GM21360 (cell line): ENCODE data around the gene COA8.
"Not testable (repeated sequence)": the region's sequence is repeated elsewhere in the genome, so short reads cannot be mapped to it uniquely, and the experiment has no call there.

ENCODE experiments used
- ATAC-seq: cut with Tn5 transposase; IDR thresholded peaks from one replicate; pipeline ENCODE4 v1.9.1; 2021; ENCODE audit warnings: mild to moderate bottlenecking, moderate library complexity; ENCODE audit not compliant: unreplicated experiment

Gene COA8

DNA sequence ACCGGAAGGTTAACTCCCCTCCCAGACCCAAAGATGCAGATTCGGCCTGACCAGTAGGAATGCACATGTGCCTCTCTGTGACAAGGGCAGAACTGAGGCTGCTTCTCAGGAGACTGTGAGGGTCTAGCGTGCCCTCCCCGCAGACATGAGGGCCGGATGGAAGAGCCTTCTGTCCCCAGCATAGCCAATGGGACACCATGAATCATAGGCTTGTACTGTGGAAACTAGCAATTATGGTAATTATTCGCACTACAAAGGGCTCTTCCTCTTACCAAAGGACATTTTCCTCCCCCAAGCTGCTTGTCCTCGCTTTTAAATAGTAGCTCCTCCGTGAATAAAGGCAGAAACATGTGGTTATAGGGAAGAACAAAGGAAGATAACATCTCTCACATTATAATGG lies 6.2 kb downstream of the COA8 start:
- no peak for ATAC-seq

DNA sequence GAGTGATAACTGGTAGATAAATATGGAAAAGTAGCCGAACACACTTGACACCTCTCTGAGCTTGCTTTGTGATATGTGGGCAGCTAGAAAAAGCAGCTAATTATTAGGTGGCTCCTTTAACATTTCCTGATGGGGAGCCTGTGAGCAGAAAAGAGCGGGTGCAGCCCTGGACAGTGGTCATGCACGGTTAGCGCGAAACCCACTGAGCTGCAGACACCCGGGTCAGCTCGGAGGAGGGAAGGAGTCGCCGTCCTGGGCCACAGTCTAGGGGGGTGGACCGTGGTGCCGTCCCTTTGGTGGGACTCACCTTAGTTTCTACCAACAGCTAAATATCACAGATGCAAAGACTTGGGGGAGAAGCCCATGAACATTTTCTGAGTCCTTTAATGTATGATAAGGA lies 6.6 kb downstream of the COA8 start:
- no peak for ATAC-seq

DNA sequence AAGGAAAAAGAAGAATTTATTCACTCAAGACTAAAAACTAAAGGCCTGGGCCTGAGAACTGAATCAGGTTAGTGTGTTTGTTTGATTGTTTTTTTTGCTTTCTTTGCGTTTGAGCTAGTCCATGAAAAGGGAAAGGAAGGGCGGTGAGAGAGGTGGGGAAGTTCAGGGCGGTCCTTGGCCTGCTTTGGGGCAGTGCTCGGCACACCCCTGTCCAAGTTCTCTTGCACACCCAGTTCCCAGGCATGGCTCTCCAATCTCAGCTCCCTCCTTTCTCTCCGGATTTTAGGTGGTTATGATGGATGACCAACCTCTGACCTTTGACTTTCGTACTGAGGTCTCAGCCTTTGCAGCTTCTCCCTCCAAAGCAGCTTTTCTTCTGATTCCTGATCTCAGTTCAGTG lies 11.3 kb downstream of the COA8 start:
- no peak for ATAC-seq

DNA sequence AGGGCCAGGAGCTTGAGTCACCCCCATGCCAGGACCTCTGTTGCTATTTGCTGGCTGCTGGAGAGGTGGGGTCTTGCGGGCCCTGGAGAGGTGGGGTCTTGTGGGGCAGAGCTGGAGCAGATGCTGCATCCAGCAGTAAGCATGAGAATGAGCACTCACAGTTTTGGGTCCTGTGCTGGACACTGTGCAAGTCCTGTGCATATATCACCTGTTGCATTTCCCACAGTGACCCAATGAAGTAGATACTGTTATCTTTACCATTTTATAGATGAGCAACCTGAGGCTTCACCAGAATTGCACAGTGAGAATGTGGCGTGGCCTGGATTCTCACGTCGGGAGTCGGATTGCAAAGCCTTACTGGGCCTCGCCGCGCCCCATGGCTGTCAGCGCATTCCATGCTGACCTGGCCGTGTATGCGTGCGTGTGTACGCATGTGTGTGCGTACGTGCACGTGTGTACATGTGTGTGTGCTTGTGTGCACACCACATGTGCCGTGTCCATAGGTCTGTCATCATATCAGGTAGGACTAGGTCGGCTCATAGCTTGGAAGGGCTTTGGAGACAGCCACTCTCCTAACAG lies 12.0 kb downstream of the COA8 start:
- no peak for ATAC-seq

DNA sequence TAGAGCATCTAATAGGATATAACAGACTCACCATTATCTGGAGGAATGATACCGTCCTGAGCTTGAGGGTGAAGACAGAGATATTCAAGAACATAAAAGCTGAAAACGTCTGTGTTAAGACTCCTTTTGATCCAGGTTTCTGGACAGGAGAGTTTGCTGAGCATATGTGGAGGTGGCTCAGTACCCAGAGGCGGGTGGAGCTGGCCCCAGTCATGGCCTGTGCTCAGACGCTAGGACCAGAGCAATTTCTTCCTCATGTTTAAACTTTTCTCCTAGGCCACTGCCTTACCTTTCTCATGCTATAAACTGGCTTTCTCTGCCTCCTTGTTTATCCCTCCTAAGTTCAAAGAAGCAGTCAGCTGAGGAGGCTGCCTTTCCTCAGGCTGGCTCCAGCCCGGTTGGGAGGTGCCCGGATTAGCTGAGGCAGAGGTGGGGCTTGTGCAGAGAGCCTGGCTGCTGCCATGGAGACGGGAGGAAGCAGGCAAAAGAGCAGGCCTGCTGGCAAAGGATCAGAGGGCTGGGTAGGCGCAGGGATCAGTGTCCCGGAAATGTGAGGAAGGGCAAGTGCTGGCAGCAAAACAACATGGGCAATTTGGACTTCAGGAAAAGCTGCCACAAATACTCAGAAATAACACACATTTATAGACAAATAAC lies 13.7 kb downstream of the COA8 start:
- no peak for ATAC-seq

DNA sequence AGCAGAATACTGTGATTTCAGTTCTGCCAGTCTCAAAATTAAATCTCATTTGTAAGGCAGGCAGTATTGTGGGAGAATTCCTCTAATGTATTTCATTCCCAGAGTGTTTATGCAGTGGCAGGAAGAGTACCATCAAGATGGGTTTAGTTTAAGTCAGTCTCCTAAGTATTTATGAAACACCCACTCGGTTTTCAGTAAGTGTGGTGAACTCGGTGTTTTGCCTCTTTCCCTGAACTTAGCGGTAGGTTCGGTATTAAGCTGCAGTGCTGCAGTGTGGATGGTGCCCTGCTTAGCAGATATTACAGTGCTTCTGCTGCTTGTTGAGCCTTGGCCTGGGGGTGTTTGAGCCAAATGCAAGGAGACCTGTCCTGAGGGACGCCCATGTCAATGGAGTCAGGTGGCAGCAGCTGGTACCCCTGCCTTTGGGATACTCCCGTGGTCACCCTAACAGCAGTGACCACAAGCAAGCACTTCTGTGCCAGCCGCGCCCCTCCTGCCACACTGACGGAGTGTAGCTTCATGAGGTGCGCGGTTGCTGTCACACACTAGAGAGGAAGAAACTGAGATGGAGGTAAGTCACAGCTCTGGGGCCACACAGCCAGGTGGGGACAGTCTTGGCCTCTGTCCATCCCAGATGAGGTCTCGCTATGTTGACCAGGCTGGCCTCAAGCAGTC lies 15.8 kb downstream of the COA8 start:
- no peak for ATAC-seq

DNA sequence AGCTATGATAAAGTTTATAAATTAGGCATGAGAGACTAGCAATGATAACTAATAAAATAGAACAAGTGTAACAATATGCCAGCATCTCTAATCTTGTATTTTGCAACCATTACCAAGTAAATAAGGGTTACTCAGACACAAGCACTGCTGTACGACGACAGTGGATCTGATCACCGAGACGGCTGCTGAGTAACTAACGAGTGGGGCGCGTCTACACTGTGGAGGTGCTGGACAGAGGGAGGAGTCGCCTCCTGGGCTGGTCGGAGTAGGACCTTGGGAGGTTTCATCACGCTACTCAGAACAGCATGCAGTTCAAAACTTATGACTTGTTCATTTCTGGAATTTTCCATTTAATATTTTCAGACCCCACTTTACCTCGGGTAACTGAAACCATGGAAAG lies 18.4 kb downstream of the COA8 start:
- no peak for ATAC-seq

DNA sequence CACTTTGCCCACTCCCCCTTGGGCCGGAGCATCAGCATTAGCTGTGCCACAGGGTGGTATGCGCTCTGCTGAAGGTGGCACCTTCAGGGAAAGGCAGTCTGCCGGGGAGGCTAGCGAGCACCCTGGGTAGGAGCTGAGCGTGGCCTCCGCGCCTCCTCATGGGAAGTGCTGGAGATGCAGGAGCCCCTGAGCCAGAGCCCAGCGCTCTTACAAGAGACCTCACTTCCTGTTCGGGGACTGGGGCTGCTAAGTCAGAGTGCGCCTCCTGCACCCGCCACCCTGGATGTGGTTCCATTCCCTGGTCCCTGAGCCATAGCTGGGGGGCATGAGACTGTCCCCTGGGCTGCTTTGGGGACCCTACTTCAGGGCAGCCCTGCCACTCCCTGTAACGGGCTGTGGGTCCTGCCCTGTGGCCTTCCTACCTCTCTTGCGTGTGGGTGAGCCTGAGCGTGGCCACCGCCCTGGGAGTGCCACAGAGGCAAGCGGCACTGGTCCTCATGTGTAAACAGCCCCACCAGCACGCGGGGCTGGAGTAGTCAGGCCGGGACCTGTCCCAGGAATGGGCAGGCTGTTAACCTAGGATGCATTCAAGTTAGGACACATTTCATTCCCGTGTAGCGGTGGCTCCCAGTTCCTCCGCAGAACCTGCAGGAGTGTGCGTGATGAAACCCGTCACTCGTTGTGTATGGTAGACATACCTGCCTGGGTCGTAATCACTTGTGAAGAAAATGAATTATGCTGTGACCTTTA lies 19.4 kb downstream of the COA8 start:
- no peak for ATAC-seq

DNA sequence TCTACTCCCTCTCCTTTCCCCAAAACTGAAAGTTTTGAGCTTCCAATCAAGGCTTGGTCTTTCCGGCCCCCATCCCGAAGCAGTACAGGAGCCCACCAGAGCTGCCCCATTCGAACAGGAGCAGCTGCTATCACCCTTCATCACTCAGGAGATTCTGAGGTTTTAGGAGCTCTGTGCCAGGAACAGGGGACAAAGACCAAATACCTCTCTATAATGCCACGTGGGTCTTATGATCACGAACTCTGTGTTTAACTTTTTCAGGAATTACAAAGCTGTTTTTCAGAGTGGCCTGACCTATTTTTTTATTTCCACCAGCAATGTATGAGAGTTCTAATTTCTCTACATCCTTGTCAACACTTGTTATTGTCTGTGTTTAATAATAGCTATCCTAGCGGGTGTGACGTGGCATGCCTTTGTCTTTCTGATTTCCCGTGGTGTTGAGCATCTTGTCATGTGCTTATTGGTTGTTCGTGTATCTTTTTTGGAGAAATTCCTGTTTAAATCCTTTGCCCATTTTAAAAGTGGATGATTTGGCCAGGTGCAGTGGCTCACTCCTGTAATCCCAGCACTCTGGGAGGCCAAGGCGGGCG lies 21.7 kb downstream of the COA8 start:
- no peak for ATAC-seq

DNA sequence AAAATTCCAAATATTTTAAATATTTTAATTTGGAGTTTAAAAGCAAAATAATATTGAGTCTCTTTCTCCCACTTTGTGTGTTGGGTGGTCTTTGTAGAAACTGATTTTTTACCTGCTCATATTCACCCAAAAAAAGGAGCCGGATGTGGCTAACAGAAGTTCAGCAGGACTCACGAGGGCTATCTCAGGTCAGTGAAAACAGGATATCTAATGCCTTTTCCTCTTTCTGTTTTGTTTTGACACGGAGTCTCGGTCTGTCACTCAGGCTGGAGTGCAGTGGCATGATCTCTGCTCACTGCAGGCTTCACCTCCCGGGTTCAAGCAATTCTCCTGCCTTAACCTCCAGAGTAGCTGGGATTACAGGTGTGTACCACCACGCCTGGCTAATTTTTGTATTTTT lies 30.8 kb downstream of the COA8 start:
- ATAC-seq, result peak; percentile 90

DNA sequence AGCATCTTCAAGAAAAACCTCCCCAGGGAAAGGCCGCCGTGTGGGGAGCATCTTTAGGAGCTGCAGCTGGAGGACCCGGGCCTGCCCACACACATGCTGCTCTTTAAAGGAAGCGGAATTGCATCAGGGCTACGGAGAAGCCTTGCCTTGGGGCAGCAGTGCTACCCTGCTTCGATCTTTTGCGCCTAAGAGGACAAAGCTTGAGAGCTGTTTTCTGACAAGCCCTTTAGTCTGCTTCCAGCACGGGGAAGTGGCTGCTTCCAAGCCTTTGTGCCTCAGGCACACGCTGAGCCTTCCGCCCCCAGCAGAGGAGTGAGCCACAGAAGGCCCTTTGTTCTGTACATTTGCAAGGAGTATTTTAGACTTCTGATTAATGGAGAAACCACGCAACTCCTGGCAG lies 31.5 kb downstream of the COA8 start:
- ATAC-seq, result no peak

DNA sequence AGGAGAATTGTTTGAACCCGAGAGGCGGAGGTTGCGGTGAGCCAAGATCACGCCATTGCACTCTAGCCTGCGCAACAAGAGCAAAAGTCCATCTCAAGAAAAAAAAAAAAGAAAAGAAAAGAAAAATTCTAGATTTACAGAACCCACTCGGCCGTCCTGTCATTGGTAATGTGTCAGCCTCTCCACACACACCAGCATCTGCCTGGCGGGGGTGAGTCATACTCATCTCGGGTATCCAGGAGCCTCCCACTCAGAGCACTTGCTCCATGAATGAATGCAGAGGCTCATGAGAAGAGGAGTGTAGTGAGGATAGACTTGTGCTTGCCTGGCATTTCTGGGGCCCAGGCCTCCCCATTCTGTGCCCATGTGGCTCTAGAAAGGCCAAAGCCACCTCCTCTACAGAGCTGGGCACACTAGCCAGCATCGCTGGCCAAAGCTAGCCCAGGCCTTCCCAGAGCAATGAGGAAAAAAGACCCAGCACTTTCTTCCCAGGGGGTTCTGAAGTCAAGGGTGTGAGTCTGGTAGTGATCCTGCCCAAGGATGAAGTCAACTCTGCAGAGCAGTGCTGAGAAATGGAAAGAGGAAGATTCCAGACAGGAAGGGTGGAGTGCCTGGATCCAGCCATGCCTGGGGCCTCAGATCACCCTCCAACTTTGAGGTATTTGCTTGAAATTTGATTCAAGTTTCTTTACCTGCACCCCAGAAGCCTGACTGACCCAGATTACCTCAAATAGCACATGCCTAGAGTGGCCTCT lies 35.0 kb downstream of the COA8 start:
- ATAC-seq, result no peak

DNA sequence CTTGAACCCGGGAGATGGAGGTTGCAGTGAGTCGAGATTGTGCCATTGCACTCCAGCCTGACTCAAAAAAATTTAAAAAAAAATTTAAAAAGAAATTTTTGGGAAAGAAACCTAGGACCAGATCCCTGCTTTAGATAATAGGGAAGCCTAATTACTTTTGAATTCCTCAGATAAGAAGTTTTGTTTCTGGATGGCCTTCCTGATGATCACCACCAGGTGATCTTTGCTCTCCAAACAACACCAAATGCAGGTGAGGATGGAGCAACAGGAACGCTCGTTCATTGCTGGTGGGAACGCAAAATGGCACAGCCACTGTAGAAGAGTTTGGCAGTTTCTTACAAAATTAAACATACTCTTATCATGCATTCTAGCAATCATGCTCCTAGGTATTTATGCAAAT lies 37.7 kb downstream of the COA8 start:
- no peak for ATAC-seq

DNA sequence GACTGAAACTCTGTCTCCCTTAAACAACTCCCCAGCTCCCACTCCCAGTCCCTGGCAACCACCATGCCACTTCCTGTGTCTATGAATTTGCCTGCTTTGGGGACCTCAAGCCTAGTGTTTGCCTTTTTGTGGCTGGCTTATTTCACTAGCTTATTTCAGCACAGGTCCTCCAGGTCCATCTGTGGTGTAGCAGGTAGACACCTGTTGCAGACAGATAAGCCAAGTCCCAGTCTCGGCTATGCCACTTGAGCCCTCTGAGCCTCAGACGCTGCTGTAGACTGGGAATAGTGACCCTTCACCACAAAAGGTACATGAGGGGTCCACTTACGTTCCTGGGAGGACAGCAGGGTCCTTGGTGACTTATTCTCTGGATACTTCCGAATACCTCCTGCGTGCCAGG lies 41.9 kb downstream of the COA8 start:
- ATAC-seq, result no peak

DNA sequence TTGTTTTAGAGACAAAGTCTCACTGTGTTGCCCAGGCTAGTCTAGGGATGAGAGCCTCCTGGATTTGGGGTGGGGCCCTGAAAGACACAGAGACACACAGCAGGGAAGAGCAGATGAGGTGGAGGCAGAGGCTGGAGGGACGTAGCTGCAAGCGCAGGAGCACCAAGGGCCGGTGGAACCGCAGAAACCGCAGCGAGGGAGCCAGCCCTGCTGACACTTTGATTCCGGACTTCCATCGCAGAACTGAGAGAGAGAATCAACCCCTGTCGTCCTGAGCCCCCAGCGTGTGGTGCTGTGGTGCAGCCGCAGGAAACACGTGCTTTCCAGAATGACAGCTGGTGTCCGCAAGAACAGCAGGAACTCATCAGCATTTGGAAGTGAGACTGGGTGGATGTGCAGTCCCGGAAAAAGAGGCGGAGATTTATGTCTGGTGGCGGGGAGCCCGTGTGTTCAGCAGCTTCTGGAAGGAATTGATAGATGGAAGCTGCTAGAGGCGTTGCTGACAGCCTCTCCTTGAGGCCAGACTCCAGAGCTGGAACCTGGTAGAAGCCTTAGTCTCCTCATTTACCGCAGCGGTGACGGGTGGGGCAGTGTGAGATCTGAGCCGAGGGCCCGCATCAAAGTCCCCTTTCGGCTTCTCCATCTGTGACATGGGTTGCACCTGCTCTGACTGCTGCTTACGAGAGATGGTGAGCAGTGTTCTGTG lies 44.4 kb downstream of the COA8 start:
- ATAC-seq, result peak; percentile 69

DNA sequence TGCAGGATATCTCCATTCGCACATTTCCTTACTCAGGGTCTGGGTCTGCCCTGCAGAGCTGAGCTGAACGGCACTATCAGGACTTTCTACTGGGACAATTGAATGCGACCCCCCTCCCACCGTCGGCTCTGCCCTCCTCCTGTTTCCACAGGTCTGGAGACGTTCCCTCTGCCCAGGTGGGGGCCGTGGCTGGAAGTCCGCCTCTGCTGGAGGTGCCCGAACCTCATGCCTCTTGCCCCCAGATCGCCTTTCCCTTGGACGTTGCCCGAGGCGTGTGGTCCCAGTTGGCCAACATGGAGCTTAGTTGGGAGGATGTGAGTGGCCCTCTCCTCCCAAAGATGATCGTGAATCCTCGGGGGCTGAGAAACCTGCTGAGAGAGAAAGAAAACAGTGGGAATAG lies 45.1 kb downstream of the COA8 start:
- ATAC-seq, result no peak

DNA sequence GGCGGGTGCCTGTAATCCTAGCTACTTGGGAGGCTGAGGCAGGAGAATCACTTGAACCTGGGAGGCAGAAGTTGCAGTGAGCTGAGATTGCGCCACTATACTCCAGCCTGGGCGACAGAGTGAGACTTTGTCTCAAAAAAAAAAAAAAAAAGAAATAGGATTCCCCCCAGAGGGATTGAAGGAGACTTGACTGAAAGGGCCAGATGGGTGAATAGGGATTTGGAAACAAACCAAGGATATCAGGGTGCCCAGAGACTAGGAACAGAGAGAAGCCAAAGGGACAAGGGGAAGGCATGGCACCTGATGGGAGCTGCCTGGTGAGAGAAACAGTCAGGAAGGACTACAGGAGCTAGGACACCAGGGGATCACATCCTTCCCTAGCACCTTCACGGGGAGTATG lies 46.3 kb downstream of the COA8 start:
- not testable (repeated sequence) for ATAC-seq

DNA sequence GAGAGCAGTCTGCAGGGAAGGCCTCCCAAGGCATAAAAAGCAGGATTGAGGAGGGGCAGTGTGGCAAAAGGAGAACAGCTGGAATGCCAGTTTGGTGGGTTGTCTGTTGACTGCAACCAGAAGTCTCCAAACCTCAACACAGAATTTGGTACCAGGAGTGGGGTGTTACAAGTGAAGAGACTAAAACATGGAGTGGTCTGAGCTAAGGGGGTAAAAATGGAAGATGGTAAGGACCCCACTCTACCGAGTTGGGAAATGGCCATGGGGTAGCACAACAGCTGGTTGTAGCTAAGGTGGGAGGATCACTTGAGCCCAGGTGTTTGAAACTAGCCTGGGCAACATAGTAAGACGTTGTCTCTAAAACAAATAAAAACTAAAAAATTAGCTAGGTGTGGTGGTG lies 48.5 kb downstream of the COA8 start:
- ATAC-seq, result no peak

DNA sequence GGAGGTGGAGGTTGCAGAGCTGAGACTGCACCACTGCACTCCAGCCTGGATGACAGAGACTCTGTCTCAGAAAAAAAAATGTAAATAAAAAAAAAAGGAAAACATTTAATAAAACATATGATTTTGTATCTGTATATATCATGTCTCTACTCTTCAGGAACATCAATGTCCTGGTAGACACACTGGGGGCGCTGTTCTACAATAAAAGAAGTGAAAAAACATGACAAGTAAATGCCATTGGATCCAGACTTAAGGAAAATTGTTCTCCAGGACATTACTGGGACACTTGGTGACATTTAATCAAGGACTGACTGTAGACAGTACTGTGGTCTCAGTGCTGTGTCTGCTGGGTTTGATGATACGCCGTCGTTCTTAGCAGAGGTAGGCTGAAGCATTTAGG lies 50.8 kb downstream of the COA8 start:
- ATAC-seq, result no peak

DNA sequence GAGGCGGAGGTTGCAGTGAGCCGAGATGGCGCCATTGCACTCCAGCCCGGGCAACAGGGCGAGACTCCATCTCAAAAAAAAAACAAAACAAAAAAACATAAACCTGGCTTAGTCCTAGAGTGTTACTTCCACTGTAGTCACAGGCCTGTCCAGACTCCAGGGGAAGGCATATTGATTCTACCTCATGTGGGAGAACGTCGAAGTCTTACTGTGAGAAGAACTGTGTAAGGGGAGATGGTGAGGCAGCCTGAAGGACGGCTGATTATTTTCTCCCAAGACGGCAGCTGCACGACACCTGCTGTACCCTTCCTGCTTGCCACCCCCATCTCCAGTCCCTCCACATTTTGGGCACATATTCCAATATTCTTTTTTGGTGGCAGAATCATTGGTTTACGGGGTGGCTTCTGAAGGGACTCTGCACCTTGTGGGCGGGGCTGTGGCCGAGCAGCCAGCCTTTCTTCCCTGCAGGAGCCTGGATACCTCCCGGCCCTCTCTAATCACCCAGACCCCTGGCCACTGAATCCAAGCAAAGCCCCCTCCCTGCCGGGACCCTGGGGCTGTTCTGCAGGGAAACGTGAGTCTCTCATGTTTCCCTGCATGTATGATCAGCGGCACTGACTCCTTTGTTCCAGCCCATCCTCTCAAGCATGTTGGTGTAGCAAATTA lies 54.0 kb downstream of the COA8 start:
- no peak for ATAC-seq
